ENCODE data around the gene PRLR.
"Not testable (repeated sequence)": the region's sequence is repeated elsewhere in the genome, so short reads cannot be mapped to it uniquely, and the experiment has no call there.

Gene PRLR

GRCh38 chr5:35036536-35036935, 193.8 kb downstream of the PRLR start:
- Histone ChIP-seq H3K4me1 (ENCODE audit: control insufficient read depth in 2 of 2, insufficient read depth in 2 of 2, low read length in 2 of 2) (no peaks in the 10 kb centered on the region), H3K9ac (ENCODE audit: low read depth in 1 of 2, low read length in 2 of 2) (no peak overlapping the region), H3K9me3 (ENCODE audit: control insufficient read depth in 2 of 2, low read length in 2 of 2) (no peaks in the 10 kb centered on the region), H3K27me3 (ENCODE audit: control insufficient read depth in 2 of 2, insufficient read depth in 2 of 2, low read length in 2 of 2) (no peaks in the 10 kb centered on the region), H3K27ac (ENCODE audit: low read depth in 2 of 2, low read length in 2 of 2) (no peak overlapping the region), H3K4me3 (ENCODE audit: low read length in 2 of 2) (no peak overlapping the region), H3K36me3 (ENCODE audit: control insufficient read depth in 2 of 2, insufficient read depth in 2 of 2, low read length in 2 of 2) (no peaks in the 10 kb centered on the region)

- H3K36me3 ChIP-seq (ENCODE audit: control insufficient read depth in 2 of 2, insufficient read depth in 2 of 2, low read length in 2 of 2); H3K9me3 ChIP-seq (ENCODE audit: control insufficient read depth in 2 of 2, low read length in 2 of 2); H3K4me1 ChIP-seq (ENCODE audit: control insufficient read depth in 2 of 2, insufficient read depth in 2 of 2, low read length in 2 of 2); H3K27ac ChIP-seq (ENCODE audit: low read depth in 2 of 2, low read length in 2 of 2); H3K9ac ChIP-seq (ENCODE audit: low read depth in 1 of 2, low read length in 2 of 2); H3K4me3 ChIP-seq (ENCODE audit: low read length in 2 of 2); H3K27me3 ChIP-seq (ENCODE audit: control insufficient read depth in 2 of 2, insufficient read depth in 2 of 2, low read length in 2 of 2): not testable (repeated sequence)
Measured at GRCh38 chr5:35035929-35036328, 194.4 kb downstream of the PRLR start.

GRCh38 chr5:35035271-35035670, 195.0 kb downstream of the PRLR start:
- Histone ChIP-seq H3K4me3 (ENCODE audit: low read length in 2 of 2) (no peak overlapping the region), H3K4me1 (ENCODE audit: control insufficient read depth in 2 of 2, insufficient read depth in 2 of 2, low read length in 2 of 2) (no peaks in the 10 kb centered on the region), H3K27me3 (ENCODE audit: control insufficient read depth in 2 of 2, insufficient read depth in 2 of 2, low read length in 2 of 2) (no peaks in the 10 kb centered on the region), H3K9ac (ENCODE audit: low read depth in 1 of 2, low read length in 2 of 2) (no peak overlapping the region), H3K9me3 (ENCODE audit: control insufficient read depth in 2 of 2, low read length in 2 of 2) (no peaks in the 10 kb centered on the region), H3K36me3 (ENCODE audit: control insufficient read depth in 2 of 2, insufficient read depth in 2 of 2, low read length in 2 of 2) (no peaks in the 10 kb centered on the region), H3K27ac (ENCODE audit: low read depth in 2 of 2, low read length in 2 of 2) (no peak overlapping the region)

GRCh38 chr5:35032356-35032755, 197.9 kb downstream of the PRLR start:
- no peak overlapping the region for H3K27ac ChIP-seq (ENCODE audit: low read depth in 2 of 2, low read length in 2 of 2)
- no peak overlapping the region for H3K9ac ChIP-seq (ENCODE audit: low read depth in 1 of 2, low read length in 2 of 2)
- H3K9me3 ChIP-seq (ENCODE audit: control insufficient read depth in 2 of 2, low read length in 2 of 2): no peaks in the 10 kb centered on the region
- H3K36me3 ChIP-seq (ENCODE audit: control insufficient read depth in 2 of 2, insufficient read depth in 2 of 2, low read length in 2 of 2): no peaks in the 10 kb centered on the region
- H3K4me1 ChIP-seq (ENCODE audit: control insufficient read depth in 2 of 2, insufficient read depth in 2 of 2, low read length in 2 of 2): no peaks in the 10 kb centered on the region
- H3K27me3 ChIP-seq (ENCODE audit: control insufficient read depth in 2 of 2, insufficient read depth in 2 of 2, low read length in 2 of 2): no peaks in the 10 kb centered on the region
- no peak overlapping the region for H3K4me3 ChIP-seq (ENCODE audit: low read length in 2 of 2)

GRCh38 chr5:35031276-35031675, 199.0 kb downstream of the PRLR start:
- H3K36me3 ChIP-seq (ENCODE audit: control insufficient read depth in 2 of 2, insufficient read depth in 2 of 2, low read length in 2 of 2): no peaks in the 10 kb centered on the region
- no peak overlapping the region for H3K4me3 ChIP-seq (ENCODE audit: low read length in 2 of 2)
- H3K27me3 ChIP-seq (ENCODE audit: control insufficient read depth in 2 of 2, insufficient read depth in 2 of 2, low read length in 2 of 2): no peaks in the 10 kb centered on the region
- no peaks in the 10 kb centered on the region for H3K9me3 ChIP-seq (ENCODE audit: control insufficient read depth in 2 of 2, low read length in 2 of 2)
- no peak overlapping the region for H3K9ac ChIP-seq (ENCODE audit: low read depth in 1 of 2, low read length in 2 of 2)
- no peak overlapping the region for H3K27ac ChIP-seq (ENCODE audit: low read depth in 2 of 2, low read length in 2 of 2)
- no peaks in the 10 kb centered on the region for H3K4me1 ChIP-seq (ENCODE audit: control insufficient read depth in 2 of 2, insufficient read depth in 2 of 2, low read length in 2 of 2)

GRCh38 chr5:35030426-35031100, 199.7 kb downstream of the PRLR start:
- no peaks in the 10 kb centered on the region for H3K9me3 ChIP-seq (ENCODE audit: control insufficient read depth in 2 of 2, low read length in 2 of 2)
- no peaks in the 10 kb centered on the region for H3K4me1 ChIP-seq (ENCODE audit: control insufficient read depth in 2 of 2, insufficient read depth in 2 of 2, low read length in 2 of 2)
- no peak overlapping the region for H3K27ac ChIP-seq (ENCODE audit: low read depth in 2 of 2, low read length in 2 of 2)
- no peaks in the 10 kb centered on the region for H3K36me3 ChIP-seq (ENCODE audit: control insufficient read depth in 2 of 2, insufficient read depth in 2 of 2, low read length in 2 of 2)
- no peaks in the 10 kb centered on the region for H3K27me3 ChIP-seq (ENCODE audit: control insufficient read depth in 2 of 2, insufficient read depth in 2 of 2, low read length in 2 of 2)
- H3K4me3 ChIP-seq (ENCODE audit: low read length in 2 of 2): no peak overlapping the region
- H3K9ac ChIP-seq (ENCODE audit: low read depth in 1 of 2, low read length in 2 of 2): no peak overlapping the region

- Histone ChIP-seq H3K36me3 (ENCODE audit: control insufficient read depth in 2 of 2, insufficient read depth in 2 of 2, low read length in 2 of 2) (no peaks in the 10 kb centered on the region), H3K27me3 (ENCODE audit: control insufficient read depth in 2 of 2, insufficient read depth in 2 of 2, low read length in 2 of 2) (no peaks in the 10 kb centered on the region), H3K27ac (ENCODE audit: low read depth in 2 of 2, low read length in 2 of 2) (no peak overlapping the region), H3K9me3 (ENCODE audit: control insufficient read depth in 2 of 2, low read length in 2 of 2) (no peaks in the 10 kb centered on the region), H3K4me1 (ENCODE audit: control insufficient read depth in 2 of 2, insufficient read depth in 2 of 2, low read length in 2 of 2) (no peaks in the 10 kb centered on the region), H3K4me3 (ENCODE audit: low read length in 2 of 2) (no peak overlapping the region), H3K9ac (ENCODE audit: low read depth in 1 of 2, low read length in 2 of 2) (no peak overlapping the region)
Measured at GRCh38 chr5:35029333-35029732, 201.0 kb downstream of the PRLR start.

GRCh38 chr5:35026941-35027340, 203.3 kb downstream of the PRLR start:
- H3K9ac ChIP-seq (ENCODE audit: low read depth in 1 of 2, low read length in 2 of 2): no peak overlapping the region
- H3K4me1 ChIP-seq (ENCODE audit: control insufficient read depth in 2 of 2, insufficient read depth in 2 of 2, low read length in 2 of 2): no peaks in the 10 kb centered on the region
- no peaks in the 10 kb centered on the region for H3K27me3 ChIP-seq (ENCODE audit: control insufficient read depth in 2 of 2, insufficient read depth in 2 of 2, low read length in 2 of 2)
- no peak overlapping the region for H3K27ac ChIP-seq (ENCODE audit: low read depth in 2 of 2, low read length in 2 of 2)
- H3K4me3 ChIP-seq (ENCODE audit: low read length in 2 of 2): no peak overlapping the region
- H3K9me3 ChIP-seq (ENCODE audit: control insufficient read depth in 2 of 2, low read length in 2 of 2): no peaks in the 10 kb centered on the region
- no peaks in the 10 kb centered on the region for H3K36me3 ChIP-seq (ENCODE audit: control insufficient read depth in 2 of 2, insufficient read depth in 2 of 2, low read length in 2 of 2)

- Histone ChIP-seq H3K9me3 (ENCODE audit: control insufficient read depth in 2 of 2, low read length in 2 of 2) (no peaks in the 10 kb centered on the region), H3K4me3 (ENCODE audit: low read length in 2 of 2) (no peak overlapping the region), H3K27ac (ENCODE audit: low read depth in 2 of 2, low read length in 2 of 2) (no peak overlapping the region), H3K9ac (ENCODE audit: low read depth in 1 of 2, low read length in 2 of 2) (no peak overlapping the region), H3K27me3 (ENCODE audit: control insufficient read depth in 2 of 2, insufficient read depth in 2 of 2, low read length in 2 of 2) (no peaks in the 10 kb centered on the region), H3K36me3 (ENCODE audit: control insufficient read depth in 2 of 2, insufficient read depth in 2 of 2, low read length in 2 of 2) (no peaks in the 10 kb centered on the region), H3K4me1 (ENCODE audit: control insufficient read depth in 2 of 2, insufficient read depth in 2 of 2, low read length in 2 of 2) (no peaks in the 10 kb centered on the region)
Measured at GRCh38 chr5:35026280-35026840, 203.9 kb downstream of the PRLR start.

GRCh38 chr5:35024911-35025510, 205.3 kb downstream of the PRLR start:
- Histone ChIP-seq H3K36me3 (ENCODE audit: control insufficient read depth in 2 of 2, insufficient read depth in 2 of 2, low read length in 2 of 2) (no peaks in the 10 kb centered on the region), H3K4me1 (ENCODE audit: control insufficient read depth in 2 of 2, insufficient read depth in 2 of 2, low read length in 2 of 2) (no peaks in the 10 kb centered on the region), H3K9ac (ENCODE audit: low read depth in 1 of 2, low read length in 2 of 2) (no peak overlapping the region), H3K27me3 (ENCODE audit: control insufficient read depth in 2 of 2, insufficient read depth in 2 of 2, low read length in 2 of 2) (no peaks in the 10 kb centered on the region), H3K4me3 (ENCODE audit: low read length in 2 of 2) (no peak overlapping the region), H3K27ac (ENCODE audit: low read depth in 2 of 2, low read length in 2 of 2) (no peak overlapping the region), H3K9me3 (ENCODE audit: control insufficient read depth in 2 of 2, low read length in 2 of 2) (no peaks in the 10 kb centered on the region)

All from mucosa of rectum (tissue), 2 donors.